Measurements from ENCODE around the gene ADARB2.
"Not testable (repeated sequence)": the region's sequence is repeated elsewhere in the genome, so short reads cannot be mapped to it uniquely, and the experiment has no call there.

The ADARB2 gene

GRCh38 chr10:1538531-1539061 is 198.7 kb downstream of the ADARB2 start:
- DNase-seq = no peak

GRCh38 chr10:1538121-1538520 is 199.2 kb downstream of the ADARB2 start:
- DNase-seq = no peak

- DNase-seq = not testable (repeated sequence)
Observed at GRCh38 chr10:1537449-1537848, 199.9 kb downstream of the ADARB2 start.

- DNase-seq = no peak
Observed at GRCh38 chr10:1536341-1536740, 201.0 kb downstream of the ADARB2 start.

GRCh38 chr10:1535301-1535965 is 201.9 kb downstream of the ADARB2 start:
- DNase-seq = no peak

GRCh38 chr10:1534820-1535219 is 202.5 kb downstream of the ADARB2 start:
- no peak for DNase-seq

- no peak for DNase-seq
Observed at GRCh38 chr10:1532636-1533035, 204.7 kb downstream of the ADARB2 start.

GRCh38 chr10:1531883-1532597 is 205.3 kb downstream of the ADARB2 start:
- DNase-seq = no peak

GRCh38 chr10:1530871-1531517 is 206.3 kb downstream of the ADARB2 start:
- no peak for DNase-seq

GRCh38 chr10:1529806-1530413 is 207.4 kb downstream of the ADARB2 start:
- no peak for DNase-seq

- DNase-seq = no peak
Observed at GRCh38 chr10:1527951-1528350, 209.4 kb downstream of the ADARB2 start.

GRCh38 chr10:1526436-1527055 is 210.8 kb downstream of the ADARB2 start:
- DNase-seq = peak; percentile 74

GRCh38 chr10:1525354-1526162 is 211.8 kb downstream of the ADARB2 start:
- DNase-seq = no peak

- DNase-seq = no peak
Observed at GRCh38 chr10:1524540-1524939, 212.8 kb downstream of the ADARB2 start.

- no peak for DNase-seq
Observed at GRCh38 chr10:1523221-1523620, 214.1 kb downstream of the ADARB2 start.

- no peak for DNase-seq
Observed at GRCh38 chr10:1522237-1522636, 215.1 kb downstream of the ADARB2 start.

- no peak for DNase-seq
Observed at GRCh38 chr10:1521741-1522140, 215.6 kb downstream of the ADARB2 start.

- DNase-seq = no peak
Observed at GRCh38 chr10:1520909-1521565, 216.3 kb downstream of the ADARB2 start.

- no peak for DNase-seq
Observed at GRCh38 chr10:1519391-1519790, 217.9 kb downstream of the ADARB2 start.

GRCh38 chr10:1517684-1518083 is 219.6 kb downstream of the ADARB2 start:
- no peak for DNase-seq

- DNase-seq = no peak
Observed at GRCh38 chr10:1516492-1517165, 220.7 kb downstream of the ADARB2 start.

All from NCI-H1436 (cell line).